Choroid plexus epithelial cell (primary cell): ENCODE data around the gene PRDX5.
A peak's percentile ranks its signal among the peaks of the same experiment; 100 is the strongest.

Experiments
- DNase-seq: peaks from one replicate; pipeline ENCODE4 v3.0.0-alpha.2; 2010; ENCODE audit warnings: low read depth
- H3K4me3 ChIP-seq: 2 replicates; pipeline ENCODE4 v1.5.1; 2011; ENCODE audit warnings: low read depth, mild to moderate bottlenecking, control low read depth, low read length, moderate library complexity
- TF ChIP-seq, protein P1 (sequence below): conservative IDR thresholded peaks from 2 replicates; pipeline ENCODE4 v1.5.1; 2011; ENCODE audit warnings: low read depth, mild to moderate bottlenecking, control low read depth, inconsistent platforms, low read length, moderate library complexity

Gene PRDX5

GRCh38 chr11:64317961-64318765, at the start of gene PRDX5:
PRDX5 (plus strand) TSS chr11:64318121; CDS start chr11:64318216, 95 bp downstream.
- TF ChIP-seq, protein P1, sequence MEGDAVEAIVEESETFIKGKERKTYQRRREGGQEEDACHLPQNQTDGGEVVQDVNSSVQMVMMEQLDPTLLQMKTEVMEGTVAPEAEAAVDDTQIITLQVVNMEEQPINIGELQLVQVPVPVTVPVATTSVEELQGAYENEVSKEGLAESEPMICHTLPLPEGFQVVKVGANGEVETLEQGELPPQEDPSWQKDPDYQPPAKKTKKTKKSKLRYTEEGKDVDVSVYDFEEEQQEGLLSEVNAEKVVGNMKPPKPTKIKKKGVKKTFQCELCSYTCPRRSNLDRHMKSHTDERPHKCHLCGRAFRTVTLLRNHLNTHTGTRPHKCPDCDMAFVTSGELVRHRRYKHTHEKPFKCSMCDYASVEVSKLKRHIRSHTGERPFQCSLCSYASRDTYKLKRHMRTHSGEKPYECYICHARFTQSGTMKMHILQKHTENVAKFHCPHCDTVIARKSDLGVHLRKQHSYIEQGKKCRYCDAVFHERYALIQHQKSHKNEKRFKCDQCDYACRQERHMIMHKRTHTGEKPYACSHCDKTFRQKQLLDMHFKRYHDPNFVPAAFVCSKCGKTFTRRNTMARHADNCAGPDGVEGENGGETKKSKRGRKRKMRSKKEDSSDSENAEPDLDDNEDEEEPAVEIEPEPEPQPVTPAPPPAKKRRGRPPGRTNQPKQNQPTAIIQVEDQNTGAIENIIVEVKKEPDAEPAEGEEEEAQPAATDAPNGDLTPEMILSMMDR = no peak
- H3K4me3 ChIP-seq = peak within 1 kb of the TSS; percentile 99
- DNase-seq = peak; percentile 97

- H3K4me3 ChIP-seq = peak overlapping the region; percentile 70
- DNase-seq = peak; percentile 60
- TF ChIP-seq, protein P1 = no peak
Observed at GRCh38 chr11:64268893-64269539, 48.9 kb upstream of the PRDX5 start.

GRCh38 chr11:64269540-64270220, 48.2 kb upstream of the PRDX5 start:
- peak; percentile 100 for DNase-seq
- TF ChIP-seq, protein P1 = no peak
- peak overlapping the region; percentile 70 for H3K4me3 ChIP-seq

DNA sequence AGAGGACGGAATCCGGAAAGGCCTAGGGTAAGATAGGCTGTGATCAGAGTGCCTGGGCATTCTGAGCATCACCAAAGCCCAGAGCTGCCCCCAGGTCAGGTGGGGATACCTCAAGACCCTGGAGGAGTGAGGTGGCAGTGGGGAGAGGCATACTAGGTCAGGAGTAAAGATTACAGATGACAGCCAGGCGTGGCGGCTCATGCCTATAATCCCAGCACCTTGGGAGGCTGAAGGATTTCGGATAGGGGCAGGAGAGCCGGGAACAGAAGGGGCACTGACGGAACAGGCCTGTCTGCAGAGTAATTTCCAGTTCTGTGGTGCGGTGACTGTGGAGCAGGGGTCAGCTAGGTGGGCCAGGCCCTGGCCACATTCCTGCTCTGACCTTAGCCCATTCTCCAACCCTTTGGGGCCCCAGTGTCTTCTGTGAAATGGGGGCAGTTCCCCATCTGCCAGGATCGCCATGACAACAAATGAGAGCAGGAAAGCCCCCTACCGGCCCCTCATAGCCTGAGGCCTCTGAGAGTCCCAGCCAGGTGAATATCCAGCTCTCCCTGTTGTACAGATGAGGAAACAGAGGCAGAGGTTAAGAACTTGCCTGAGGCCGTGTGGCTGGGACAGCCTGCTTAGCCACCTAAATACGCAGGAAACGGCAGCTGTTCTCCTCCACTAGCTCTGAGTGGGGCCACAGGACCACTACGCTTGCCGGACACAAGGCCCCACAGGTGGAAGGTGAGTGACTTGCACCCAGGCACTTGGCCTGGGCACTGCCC, 42.7 kb upstream of the PRDX5 start:
- H3K4me3 ChIP-seq = no peak overlapping the region
- TF ChIP-seq, protein P1 = no peak
- DNase-seq = no peak

- no peak overlapping the region for H3K4me3 ChIP-seq
- no peak for DNase-seq
- TF ChIP-seq, protein P1 = no peak
Observed at GRCh38 chr11:64275841-64276240, 42.1 kb upstream of the PRDX5 start.

DNA sequence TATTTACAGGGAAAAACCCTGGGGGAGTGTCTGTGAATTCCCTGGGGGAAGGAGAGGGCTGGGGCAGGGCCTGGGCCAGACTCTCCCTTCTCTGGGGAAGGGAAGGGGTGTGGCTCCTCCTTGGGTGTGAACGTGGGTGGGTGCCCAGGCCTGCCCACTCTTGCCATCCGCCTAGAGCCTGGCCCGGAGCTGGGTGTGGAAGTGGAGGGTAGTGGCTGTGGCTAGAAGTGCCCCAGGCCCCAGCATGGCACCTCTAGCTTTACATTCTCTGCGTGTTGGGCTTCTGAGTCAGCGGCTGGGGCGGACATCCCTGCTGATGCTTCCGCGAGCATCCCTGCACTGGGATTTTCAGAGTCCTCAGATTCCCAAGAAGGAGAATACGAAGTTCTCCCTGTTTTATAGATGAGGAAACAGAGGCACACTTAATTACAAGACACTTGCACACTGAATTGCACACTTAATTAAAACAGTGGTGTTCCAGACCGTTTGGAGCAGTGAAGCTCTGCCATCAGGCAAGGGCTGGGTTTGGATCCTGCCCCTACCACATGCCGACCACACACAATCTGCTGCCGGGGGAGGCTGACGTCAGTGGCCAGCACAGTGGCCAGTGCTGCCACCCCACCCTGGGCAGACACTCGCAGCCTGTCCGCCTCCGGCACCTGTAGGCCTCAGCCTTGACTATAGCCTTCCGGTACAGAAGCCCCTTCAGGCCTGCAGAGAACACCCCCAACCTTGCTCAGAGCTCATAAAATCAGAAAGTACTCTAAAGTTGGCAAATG, 41.1 kb upstream of the PRDX5 start:
- peak; percentile 20 for DNase-seq
- H3K4me3 ChIP-seq = no peak overlapping the region
- TF ChIP-seq, protein P1 = no peak
